ENCODE results near the gene TNFAIP8L1.

The TNFAIP8L1 gene

GRCh38 chr19:4622695-4623421 lies 16.5 kb upstream of the TNFAIP8L1 start:
- no peak overlapping the region for H2AFZ ChIP-seq (ENCODE audit: low read depth, low read length)
- H3K36me3 ChIP-seq (ENCODE audit: insufficient read depth, low read length): no peaks in the 10 kb centered on the region
- H3K27me3 ChIP-seq (ENCODE audit: insufficient read depth, low read length): no peaks in the 10 kb centered on the region
- H3K4me1 ChIP-seq (ENCODE audit: insufficient read depth, low read length): peaks cover 20% of the 10 kb centered on the region
- no peaks in the 10 kb centered on the region for H3K9me3 ChIP-seq (ENCODE audit: low read length)
- no peak overlapping the region for H3K4me3 ChIP-seq (ENCODE audit: low read length)

- Histone ChIP-seq H2AFZ (ENCODE audit: low read depth, low read length) (no peak overlapping the region), H3K4me3 (ENCODE audit: low read length) (no peak overlapping the region), H3K9me3 (ENCODE audit: low read length) (no peaks in the 10 kb centered on the region), H3K27me3 (ENCODE audit: insufficient read depth, low read length) (no peaks in the 10 kb centered on the region), H3K4me1 (ENCODE audit: insufficient read depth, low read length) (peaks cover 20% of the 10 kb centered on the region), H3K36me3 (ENCODE audit: insufficient read depth, low read length) (no peaks in the 10 kb centered on the region)
Measured at GRCh38 chr19:4624301-4624700, 15.0 kb upstream of the TNFAIP8L1 start.

- Histone ChIP-seq H3K4me3 (ENCODE audit: low read length) (no peak overlapping the region), H3K36me3 (ENCODE audit: insufficient read depth, low read length) (no peaks in the 10 kb centered on the region), H3K9me3 (ENCODE audit: low read length) (no peaks in the 10 kb centered on the region), H2AFZ (ENCODE audit: low read depth, low read length) (no peak overlapping the region), H3K4me1 (ENCODE audit: insufficient read depth, low read length) (peaks cover 20% of the 10 kb centered on the region), H3K27me3 (ENCODE audit: insufficient read depth, low read length) (no peaks in the 10 kb centered on the region)
Measured at GRCh38 chr19:4624733-4625362, 14.5 kb upstream of the TNFAIP8L1 start.

GRCh38 chr19:4633140-4633967 lies 6.0 kb upstream of the TNFAIP8L1 start:
- Histone ChIP-seq H3K4me3 (ENCODE audit: low read length) (no peak overlapping the region), H3K9me3 (ENCODE audit: low read length) (no peaks in the 10 kb centered on the region), H3K27me3 (ENCODE audit: insufficient read depth, low read length) (no peaks in the 10 kb centered on the region), H3K4me1 (ENCODE audit: insufficient read depth, low read length) (peaks cover 5% of the 10 kb centered on the region), H3K36me3 (ENCODE audit: insufficient read depth, low read length) (no peaks in the 10 kb centered on the region), H2AFZ (ENCODE audit: low read depth, low read length) (no peak overlapping the region)

GRCh38 chr19:4635754-4636116 lies 3.6 kb upstream of the TNFAIP8L1 start:
- H3K4me1 ChIP-seq (ENCODE audit: insufficient read depth, low read length): peaks cover 8% of the 10 kb centered on the region
- H2AFZ ChIP-seq (ENCODE audit: low read depth, low read length): peak overlapping the region; percentile 37
- H3K9me3 ChIP-seq (ENCODE audit: low read length): no peaks in the 10 kb centered on the region
- no peaks in the 10 kb centered on the region for H3K36me3 ChIP-seq (ENCODE audit: insufficient read depth, low read length)
- H3K27me3 ChIP-seq (ENCODE audit: insufficient read depth, low read length): no peaks in the 10 kb centered on the region
- H3K4me3 ChIP-seq (ENCODE audit: low read length): peak overlapping the region; percentile 45

GRCh38 chr19:4636151-4636717 lies 3.1 kb upstream of the TNFAIP8L1 start:
- peak overlapping the region; percentile 37 for H2AFZ ChIP-seq (ENCODE audit: low read depth, low read length)
- H3K27me3 ChIP-seq (ENCODE audit: insufficient read depth, low read length): no peaks in the 10 kb centered on the region
- no peaks in the 10 kb centered on the region for H3K9me3 ChIP-seq (ENCODE audit: low read length)
- peaks cover 8% of the 10 kb centered on the region for H3K4me1 ChIP-seq (ENCODE audit: insufficient read depth, low read length)
- H3K36me3 ChIP-seq (ENCODE audit: insufficient read depth, low read length): no peaks in the 10 kb centered on the region
- H3K4me3 ChIP-seq (ENCODE audit: low read length): peak overlapping the region; percentile 45

GRCh38 chr19:4636761-4637160 lies 2.6 kb upstream of the TNFAIP8L1 start:
- Histone ChIP-seq H3K27me3 (ENCODE audit: insufficient read depth, low read length) (no peaks in the 10 kb centered on the region), H2AFZ (ENCODE audit: low read depth, low read length) (no peak overlapping the region), H3K4me3 (ENCODE audit: low read length) (no peak overlapping the region), H3K36me3 (ENCODE audit: insufficient read depth, low read length) (no peaks in the 10 kb centered on the region), H3K4me1 (ENCODE audit: insufficient read depth, low read length) (peaks cover 8% of the 10 kb centered on the region), H3K9me3 (ENCODE audit: low read length) (no peaks in the 10 kb centered on the region)

- no peak overlapping the region for H2AFZ ChIP-seq (ENCODE audit: low read depth, low read length)
- H3K36me3 ChIP-seq (ENCODE audit: insufficient read depth, low read length): no peaks in the 10 kb centered on the region
- H3K4me1 ChIP-seq (ENCODE audit: insufficient read depth, low read length): peaks cover 8% of the 10 kb centered on the region
- H3K27me3 ChIP-seq (ENCODE audit: insufficient read depth, low read length): no peaks in the 10 kb centered on the region
- no peaks in the 10 kb centered on the region for H3K9me3 ChIP-seq (ENCODE audit: low read length)
- H3K4me3 ChIP-seq (ENCODE audit: low read length): no peak overlapping the region
Measured at GRCh38 chr19:4638317-4638716, 999 bp upstream of the TNFAIP8L1 start.

- H2AFZ ChIP-seq (ENCODE audit: low read depth, low read length): peak overlapping the region; percentile 50
Measured at GRCh38 chr19:4639531-4640246, 373 bp downstream of the TNFAIP8L1 start.

GRCh38 chr19:4640247-4641000 lies 1.1 kb downstream of the TNFAIP8L1 start:
- Histone ChIP-seq H2AFZ (ENCODE audit: low read depth, low read length) (no peak overlapping the region), H3K9me3 (ENCODE audit: low read length) (no peaks in the 10 kb centered on the region), H3K4me1 (ENCODE audit: insufficient read depth, low read length) (peaks cover 8% of the 10 kb centered on the region), H3K36me3 (ENCODE audit: insufficient read depth, low read length) (no peaks in the 10 kb centered on the region), H3K27me3 (ENCODE audit: insufficient read depth, low read length) (no peaks in the 10 kb centered on the region), H3K4me3 (ENCODE audit: low read length) (peak overlapping the region; percentile 56)

More at GRCh38 chr19:4639531-4640246, 373 bp downstream of the TNFAIP8L1 start:
- peak overlapping the region; percentile 56 for H3K4me3 ChIP-seq (ENCODE audit: low read length)
- H3K27me3 ChIP-seq (ENCODE audit: insufficient read depth, low read length): no peaks in the 10 kb centered on the region
- no peaks in the 10 kb centered on the region for H3K9me3 ChIP-seq (ENCODE audit: low read length)
- H3K4me1 ChIP-seq (ENCODE audit: insufficient read depth, low read length): peaks cover 8% of the 10 kb centered on the region
- no peaks in the 10 kb centered on the region for H3K36me3 ChIP-seq (ENCODE audit: insufficient read depth, low read length)

GRCh38 chr19:4641132-4641531 lies 1.8 kb downstream of the TNFAIP8L1 start:
- Histone ChIP-seq H3K9me3 (ENCODE audit: low read length) (no peaks in the 10 kb centered on the region), H3K27me3 (ENCODE audit: insufficient read depth, low read length) (no peaks in the 10 kb centered on the region)

GRCh38 chr19:4642625-4643024 lies 3.3 kb downstream of the TNFAIP8L1 start:
- Histone ChIP-seq H3K9me3 (ENCODE audit: low read length) (no peaks in the 10 kb centered on the region), H2AFZ (ENCODE audit: low read depth, low read length) (no peak overlapping the region), H3K36me3 (ENCODE audit: insufficient read depth, low read length) (no peaks in the 10 kb centered on the region), H3K27me3 (ENCODE audit: insufficient read depth, low read length) (no peaks in the 10 kb centered on the region), H3K4me3 (ENCODE audit: low read length) (no peak overlapping the region), H3K4me1 (ENCODE audit: insufficient read depth, low read length) (peaks cover 3% of the 10 kb centered on the region)

More at GRCh38 chr19:4641132-4641531, 1.8 kb downstream of the TNFAIP8L1 start:
- H3K4me3 ChIP-seq (ENCODE audit: low read length): no peak overlapping the region
- no peaks in the 10 kb centered on the region for H3K36me3 ChIP-seq (ENCODE audit: insufficient read depth, low read length)
- H3K4me1 ChIP-seq (ENCODE audit: insufficient read depth, low read length): peaks cover 3% of the 10 kb centered on the region
- no peak overlapping the region for H2AFZ ChIP-seq (ENCODE audit: low read depth, low read length)

All from neuron (in vitro differentiated cells).